Brain microvascular endothelial cell (primary cell): ENCODE data around the gene TMEM273.

Experiments
- DNase-seq: peaks from one replicate; pipeline ENCODE4 v3.0.0-alpha.2; 2020
- H3K27ac ChIP-seq: fragments of 250-450 bp; sonication (Bioruptor Pico); 2 replicates; pipeline ENCODE4 v1.5.1; 2020; ENCODE audit warnings: mild to moderate bottlenecking, moderate library complexity
- H3K27me3 ChIP-seq: fragments of 250-450 bp; sonication (Bioruptor Pico); replicated peaks from 2 replicates; pipeline ENCODE4 v1.5.1; 2020; ENCODE audit warnings: mild to moderate bottlenecking
- H3K36me3 ChIP-seq: fragments of 250-450 bp; sonication (Bioruptor Pico); replicated peaks from 2 replicates; pipeline ENCODE4 v1.5.1; 2020; ENCODE audit warnings: mild to moderate bottlenecking
- H3K4me3 ChIP-seq: 2 replicates; pipeline ENCODE4 v1.5.1; 2011; ENCODE audit warnings: low read depth, mild to moderate bottlenecking, control low read depth, low read length, moderate library complexity
- CTCF ChIP-seq: IDR thresholded peaks from 2 replicates; pipeline ENCODE4 v1.5.1; 2011; ENCODE audit warnings: low read depth, mild to moderate bottlenecking, moderate library complexity, low read length, control low read depth, inconsistent platforms; ENCODE audit errors: missing control alignments
- in situ Hi-C: cut with HindIII; loops from 2 replicates; pipeline ENCODE4 v1.10.0; 2017; ENCODE audit warnings: low sequenced_read_pairs, low pct_ligation_motif_present

TMEM273 gene

GRCh38 chr10:49187950-49188761 is at the start of gene TMEM273:
TSS of gene TMEM273 (minus strand) at chr10:49188391. CDS start at chr10:49188336, 55 bp downstream.
- H3K27me3 ChIP-seq = no peaks in the 10 kb centered on the region
- H3K27ac ChIP-seq = no peak within 1 kb of the TSS
- DNase-seq = no peak
- in situ Hi-C loops = no loop called here
- no peak within 1 kb of the TSS for H3K4me3 ChIP-seq
- TF ChIP-seq CTCF = no peak
- no peaks in the 10 kb centered on the region for H3K36me3 ChIP-seq

GRCh38 chr10:49237985-49238384 is 49.8 kb upstream of the TMEM273 start:
- Histone ChIP-seq H3K4me3 (no peak overlapping the region), H3K27me3 (no peaks in the 10 kb centered on the region), H3K36me3 (no peaks in the 10 kb centered on the region), H3K27ac (no peak overlapping the region)
- no peak for TF ChIP-seq CTCF
- no peak for DNase-seq
- in situ Hi-C loops = no loop called here

- TF ChIP-seq CTCF = no peak
- no peak overlapping the region for H3K4me3 ChIP-seq
- no peaks in the 10 kb centered on the region for H3K27me3 ChIP-seq
- no peaks in the 10 kb centered on the region for H3K36me3 ChIP-seq
- H3K27ac ChIP-seq = no peak overlapping the region
- in situ Hi-C loops = no loop called here
- DNase-seq = no peak
Measured at GRCh38 chr10:49235392-49235791, 47.2 kb upstream of the TMEM273 start.

- H3K4me3 ChIP-seq = no peak overlapping the region
- H3K27me3 ChIP-seq = no peaks in the 10 kb centered on the region
- H3K36me3 ChIP-seq = no peaks in the 10 kb centered on the region
- no peak overlapping the region for H3K27ac ChIP-seq
- no peak for TF ChIP-seq CTCF
- DNase-seq = no peak
- in situ Hi-C loops = no loop called here
Measured at GRCh38 chr10:49231086-49231820, 43.1 kb upstream of the TMEM273 start.

- in situ Hi-C loops = no loop called here
- Histone ChIP-seq H3K27ac (no peak overlapping the region), H3K36me3 (no peaks in the 10 kb centered on the region), H3K4me3 (no peak overlapping the region), H3K27me3 (no peaks in the 10 kb centered on the region)
- no peak for TF ChIP-seq CTCF
- DNase-seq = no peak
Measured at GRCh38 chr10:49230004-49230403, 41.8 kb upstream of the TMEM273 start.
